Left ventricle myocardium inferior (tissue), 1 donor: Measurements from ENCODE around the gene XYLT2. TPM values are rescaled to one million over a fixed set of nuclear protein-coding genes. Genes with fewer than 3 reads are reported as not detected.

Source experiments
- DNase-seq: peaks from one replicate; pipeline ENCODE4 v3.0.0-alpha.2; 2020
- H3K27ac ChIP-seq: fragments of 200-600 bp; replicated peaks from 2 replicates; pipeline ENCODE4 v1.8.0; 2021
- H3K27me3 ChIP-seq: fragments of 200-600 bp; 2 replicates; pipeline ENCODE4 v1.8.0; 2021; ENCODE audit warnings: low read depth
- H3K36me3 ChIP-seq: fragments of 200-600 bp; 2 replicates; pipeline ENCODE4 v1.8.0; 2021
- H3K4me1 ChIP-seq: fragments of 200-600 bp; 2 replicates; pipeline ENCODE4 v1.8.0; 2021
- H3K4me3 ChIP-seq: fragments of 200-600 bp; 2 replicates; pipeline ENCODE4 v1.8.0; 2021; ENCODE audit warnings: mild to moderate bottlenecking, moderate library complexity
- H3K9me3 ChIP-seq: fragments of 200-600 bp; replicated peaks from 2 replicates; pipeline ENCODE4 v1.8.0; 2021
- CTCF ChIP-seq: fragments of 200-600 bp; IDR thresholded peaks from 2 replicates; pipeline ENCODE4 v1.8.0; 2021; ENCODE audit warnings: antibody characterized with exemption, mild to moderate bottlenecking, borderline replicate concordance
- intact Hi-C: fragments of 100-400 bp; cut with micrococcal nuclease; formaldehyde crosslinking; loops from one replicate; pipeline ENCODE4 v1.11.0; 2022
- total RNA-seq: library from RNA; stranded (reverse); fragmentation: NEBNext Ultra II Directional; extraction: Animal tissue kit (Norgen Biotek cat#: 25700); gene quantifications from one replicate; pipeline ENCODE4 v1.2.1, GENCODE V29; 2021
- donor health status: DM: no; HTN: yes; CAD: no; lungs with severe emphysema.

The XYLT2 gene
- total RNA-seq, 1 donor from 2014 or later = 12.6 TPM

- H3K27ac ChIP-seq = no peak overlapping the region
- intact Hi-C loops = no loop called here
- no peak for TF ChIP-seq CTCF
- H3K4me1 ChIP-seq = no peaks in the 10 kb centered on the region
- no peaks in the 10 kb centered on the region for H3K9me3 ChIP-seq
- peaks cover 33% of the 10 kb centered on the region for H3K27me3 ChIP-seq
- no peaks in the 10 kb centered on the region for H3K36me3 ChIP-seq
- no peak for DNase-seq
- H3K4me3 ChIP-seq = no peak overlapping the region
Observed at GRCh38 chr17:50406578-50406977, 60.7 kb downstream of the XYLT2 start.

GRCh38 chr17:50407921-50408320 is 62.0 kb downstream of the XYLT2 start:
- DNase-seq = no peak
- Histone ChIP-seq H3K27me3 (peaks cover 33% of the 10 kb centered on the region), H3K4me3 (no peak overlapping the region), H3K9me3 (no peaks in the 10 kb centered on the region), H3K36me3 (no peaks in the 10 kb centered on the region), H3K27ac (no peak overlapping the region), H3K4me1 (no peaks in the 10 kb centered on the region)
- no peak for TF ChIP-seq CTCF
- intact Hi-C loops = no loop called here

Other genes with a start within 250 kb of the XYLT2 start
- gene SAMD14, start 216.0 kb upstream of the XYLT2 start, total RNA-seq = 1.6 TPM
- 33.0 TPM for gene PPP1R9B, start 195.4 kb upstream of the XYLT2 start, total RNA-seq
- 137 TPM for gene SGCA, start 180.1 kb upstream of the XYLT2 start, total RNA-seq
- 45.8 TPM for gene COL1A1, start 144.5 kb upstream of the XYLT2 start, total RNA-seq
- gene TMEM92, start 71.7 kb upstream of the XYLT2 start, total RNA-seq = not detected
- gene MRPL27, start 27.1 kb downstream of the XYLT2 start, total RNA-seq = 85.0 TPM
- 0.74 TPM for gene EME1, start 27.1 kb downstream of the XYLT2 start, total RNA-seq
- gene LRRC59, start 51.4 kb downstream of the XYLT2 start, total RNA-seq = 23.7 TPM
- 18.2 TPM for gene ACSF2, start 80.1 kb downstream of the XYLT2 start, total RNA-seq
- not detected for gene CHAD, start 122.8 kb downstream of the XYLT2 start, total RNA-seq
- gene RSAD1, start 132.7 kb downstream of the XYLT2 start, total RNA-seq = 51.7 TPM
- gene MYCBPAP, start 162.3 kb downstream of the XYLT2 start, total RNA-seq = 0.82 TPM
- gene EPN3, start 186.6 kb downstream of the XYLT2 start, total RNA-seq = 19.9 TPM
- 66.3 TPM for gene SPATA20, start 201.0 kb downstream of the XYLT2 start, total RNA-seq
- gene CACNA1G, start 214.6 kb downstream of the XYLT2 start, total RNA-seq = 0.58 TPM